H9 (cell line): ENCODE data around the gene NBDY. TPM values are rescaled to one million over a fixed set of nuclear protein-coding genes. Genes with fewer than 3 reads are reported as not detected.

Experiments used
- DNase-seq: peaks from one replicate; pipeline ENCODE4 v3.0.0-alpha.2; 2017
- H2AFZ ChIP-seq: one replicate; pipeline ENCODE4 v1.6.1; 2013; ENCODE audit warnings: mild to moderate bottlenecking, low read length, control low read depth, moderate library complexity
- H2AK5ac ChIP-seq: 2 replicates; pipeline ENCODE4 v1.6.1; 2013; ENCODE audit warnings: low read length, control low read depth, mixed read lengths; ENCODE audit not compliant: insufficient read length
- H2BK120ac ChIP-seq: one replicate; pipeline ENCODE4 v1.6.1; 2013; ENCODE audit warnings: low read depth, mild to moderate bottlenecking, low read length, control low read depth, inconsistent platforms; ENCODE audit not compliant: poor library complexity, severe bottlenecking
- H2BK12ac ChIP-seq: 2 replicates; pipeline ENCODE4 v1.6.1; 2013; ENCODE audit warnings: low read length, control low read depth, mixed read lengths, low read depth; ENCODE audit not compliant: insufficient read length
- H2BK15ac ChIP-seq: 2 replicates; pipeline ENCODE4 v1.6.1; 2013; ENCODE audit warnings: low read depth, low read length, control low read depth
- H2BK20ac ChIP-seq: one replicate; pipeline ENCODE4 v1.6.1; 2013; ENCODE audit warnings: low read depth, mild to moderate bottlenecking, low read length, control low read depth, inconsistent platforms; ENCODE audit not compliant: poor library complexity, severe bottlenecking
- H2BK5ac ChIP-seq: 2 replicates; pipeline ENCODE4 v1.6.1; 2013; ENCODE audit warnings: low read length, control low read depth, mixed read lengths; ENCODE audit not compliant: insufficient read length
- H3K14ac ChIP-seq: 2 replicates; pipeline ENCODE4 v1.6.1; 2013; ENCODE audit warnings: low read length, control low read depth; ENCODE audit not compliant: insufficient read depth
- H3K18ac ChIP-seq: 2 replicates; pipeline ENCODE4 v1.6.1; 2013; ENCODE audit warnings: low read depth, mild to moderate bottlenecking, mixed read lengths, low read length, control low read depth; ENCODE audit not compliant: insufficient read length
- H3K23ac ChIP-seq: 2 replicates; pipeline ENCODE4 v1.6.1; 2013; ENCODE audit warnings: low read length, control low read depth, mixed read lengths, low read depth; ENCODE audit not compliant: insufficient read length
- H3K23me2 ChIP-seq: 2 replicates; pipeline ENCODE4 v1.6.1; 2013; ENCODE audit warnings: low read depth, mild to moderate bottlenecking, mixed read lengths, low read length, control low read depth; ENCODE audit not compliant: insufficient read length, poor library complexity, severe bottlenecking
- H3K27ac ChIP-seq: 2 replicates; pipeline ENCODE4 v1.5.1; 2013; ENCODE audit warnings: low read length, control low read depth, mixed read lengths, low read depth; ENCODE audit not compliant: insufficient read length
- H3K27me3 ChIP-seq: 2 replicates; pipeline ENCODE4 v1.6.1; 2013; ENCODE audit warnings: low read length, control low read depth, inconsistent platforms; ENCODE audit not compliant: insufficient read depth
- H3K4ac ChIP-seq: 2 replicates; pipeline ENCODE4 v1.6.1; 2013; ENCODE audit warnings: low read depth, mild to moderate bottlenecking, control low read depth, inconsistent platforms, low read length, moderate library complexity
- H3K4me1 ChIP-seq: 2 replicates; pipeline ENCODE4 v1.6.1; 2013; ENCODE audit warnings: low read length, control low read depth, inconsistent platforms; ENCODE audit not compliant: insufficient read depth
- H3K4me2 ChIP-seq: 2 replicates; pipeline ENCODE4 v1.6.1; 2013; ENCODE audit warnings: low read length, control low read depth, mixed read lengths; ENCODE audit not compliant: insufficient read length, insufficient read depth
- H3K56ac ChIP-seq: 2 replicates; pipeline ENCODE4 v1.6.1; 2013; ENCODE audit warnings: low read depth, mild to moderate bottlenecking, mixed read lengths, low read length, control low read depth; ENCODE audit not compliant: insufficient read length
- H3K79me1 ChIP-seq: 2 replicates; pipeline ENCODE4 v1.6.1; 2013; ENCODE audit warnings: low read depth, mild to moderate bottlenecking, moderate library complexity, low read length, control low read depth, inconsistent platforms; ENCODE audit not compliant: insufficient read depth, poor library complexity, severe bottlenecking
- H3K79me2 ChIP-seq: 2 replicates; pipeline ENCODE4 v1.6.1; 2013; ENCODE audit warnings: low read length, control low read depth, inconsistent platforms; ENCODE audit not compliant: insufficient read depth
- H3K9ac ChIP-seq: 2 replicates; pipeline ENCODE4 v1.6.1; 2013; ENCODE audit warnings: low read length, control low read depth, mixed read lengths; ENCODE audit not compliant: insufficient read length; ENCODE audit errors: extremely low read depth
- H3K9me3 ChIP-seq: one replicate; pipeline ENCODE4 v1.6.1; 2013; ENCODE audit warnings: low read depth, low read length, inconsistent platforms; ENCODE audit not compliant: control insufficient read depth
- H3T11ph ChIP-seq: one replicate; pipeline ENCODE4 v1.6.1; 2013; ENCODE audit warnings: mild to moderate bottlenecking, low read length, control low read depth, inconsistent platforms
- H4K20me1 ChIP-seq: one replicate; pipeline ENCODE4 v1.6.1; 2013; ENCODE audit not compliant: control insufficient read depth, insufficient read length, insufficient read depth
- H4K5ac ChIP-seq: 2 replicates; pipeline ENCODE4 v1.6.1; 2013; ENCODE audit warnings: low read depth, mild to moderate bottlenecking, mixed read lengths, low read length, control low read depth; ENCODE audit not compliant: insufficient read length
- H4K8ac ChIP-seq: replicated peaks from 2 replicates; pipeline ENCODE4 v1.6.1; 2013; ENCODE audit warnings: low read length, control low read depth, mixed read lengths, low read depth; ENCODE audit not compliant: insufficient read length
- H4K91ac ChIP-seq: 2 replicates; pipeline ENCODE4 v1.6.1; 2013; ENCODE audit warnings: low read depth, mild to moderate bottlenecking, moderate library complexity, mixed read lengths, low read length, control low read depth; ENCODE audit not compliant: insufficient read length
- H3K27ac Mint-ChIP-seq, 3 experiments: 2 replicates in 2 of 3; 3 replicates in 1 of 3; pipeline ENCODE4 v1.8.0; 2020 to 2021; ENCODE audit warnings: mixed read lengths in 3 of 3, mild to moderate bottlenecking in 1 of 3, moderate library complexity in 1 of 3
- H3K27me3 Mint-ChIP-seq: 2 replicates; pipeline ENCODE4 v1.8.0; 2021; ENCODE audit warnings: low read depth, mild to moderate bottlenecking, moderate library complexity, mixed read lengths
- H3K36me3 Mint-ChIP-seq, 3 experiments: 2 replicates in 2 of 3; 3 replicates in 1 of 3; pipeline ENCODE4 v1.8.0; 2020 to 2021; ENCODE audit warnings: low read depth in 3 of 3, mixed read lengths in 3 of 3; ENCODE audit not compliant: insufficient read depth in 1 of 3
- H3K4me1 Mint-ChIP-seq, 2 experiments: 2 replicates each; pipeline ENCODE4 v1.8.0; 2020; ENCODE audit warnings: mixed read lengths in 2 of 2
- H3K4me3 Mint-ChIP-seq, 2 experiments: 2 replicates in 1 of 2; 3 replicates in 1 of 2; pipeline ENCODE4 v1.8.0; 2020 to 2021; ENCODE audit warnings: mild to moderate bottlenecking in 2 of 2, mixed read lengths in 2 of 2, moderate library complexity in 1 of 2
- H3K9me3 Mint-ChIP-seq, 2 experiments: 2 replicates in 1 of 2; 3 replicates in 1 of 2; pipeline ENCODE4 v1.8.0; 2020; ENCODE audit warnings: mild to moderate bottlenecking in 2 of 2, mixed read lengths in 2 of 2, moderate library complexity in 1 of 2
- WGBS: extraction: QIAGEN DNeasy Blood & Tissue Kit; methylation state at CpG from one replicate; pipeline ENCODE4 v1.1.7; 2013; ENCODE audit warnings: missing lambda C conversion rate, low lambda C conversion rate, mixed read lengths; ENCODE audit not compliant: insufficient read length; ENCODE audit errors: extremely low coverage; 5-methylcytosine and 5-hydroxymethylcytosine counted together
- total RNA-seq: library from RNA; stranded (reverse); gene quantifications from 2 replicates; pipeline ENCODE4 v1.2.1, GENCODE V29; 2021
- TF ChIP-seq, protein P1 (sequence below): fragments of 200-600 bp; sonication (generic); conservative IDR thresholded peaks from 3 replicates; pipeline ENCODE4 v1.8.0; 2021; ENCODE audit warnings: antibody characterized with exemption, mild to moderate bottlenecking

The NBDY gene
- total RNA-seq, 1 experiment from 2014 or later: 62.5 TPM

DNA sequence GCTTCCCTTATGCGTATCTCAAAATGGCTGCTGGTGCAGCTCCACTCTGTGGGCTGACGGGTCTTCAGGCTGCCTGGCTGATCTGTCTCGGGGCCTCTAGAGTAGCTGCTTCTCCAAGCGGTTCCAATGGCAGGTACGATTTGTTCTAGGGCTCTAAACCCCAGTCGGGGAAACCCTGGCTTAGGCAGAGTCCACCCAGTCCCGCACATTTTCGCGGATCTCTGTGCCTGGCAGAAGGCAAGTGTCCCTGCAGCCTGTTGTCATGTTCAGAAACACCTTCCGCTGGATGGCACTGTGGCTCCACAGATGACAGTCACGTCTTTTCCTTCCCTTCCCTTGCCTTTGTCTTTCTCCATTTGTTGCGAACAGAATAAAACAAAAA, 54.4 kb downstream of the NBDY start:
- no peak overlapping the region for H3K56ac ChIP-seq
- TF ChIP-seq, protein P1, sequence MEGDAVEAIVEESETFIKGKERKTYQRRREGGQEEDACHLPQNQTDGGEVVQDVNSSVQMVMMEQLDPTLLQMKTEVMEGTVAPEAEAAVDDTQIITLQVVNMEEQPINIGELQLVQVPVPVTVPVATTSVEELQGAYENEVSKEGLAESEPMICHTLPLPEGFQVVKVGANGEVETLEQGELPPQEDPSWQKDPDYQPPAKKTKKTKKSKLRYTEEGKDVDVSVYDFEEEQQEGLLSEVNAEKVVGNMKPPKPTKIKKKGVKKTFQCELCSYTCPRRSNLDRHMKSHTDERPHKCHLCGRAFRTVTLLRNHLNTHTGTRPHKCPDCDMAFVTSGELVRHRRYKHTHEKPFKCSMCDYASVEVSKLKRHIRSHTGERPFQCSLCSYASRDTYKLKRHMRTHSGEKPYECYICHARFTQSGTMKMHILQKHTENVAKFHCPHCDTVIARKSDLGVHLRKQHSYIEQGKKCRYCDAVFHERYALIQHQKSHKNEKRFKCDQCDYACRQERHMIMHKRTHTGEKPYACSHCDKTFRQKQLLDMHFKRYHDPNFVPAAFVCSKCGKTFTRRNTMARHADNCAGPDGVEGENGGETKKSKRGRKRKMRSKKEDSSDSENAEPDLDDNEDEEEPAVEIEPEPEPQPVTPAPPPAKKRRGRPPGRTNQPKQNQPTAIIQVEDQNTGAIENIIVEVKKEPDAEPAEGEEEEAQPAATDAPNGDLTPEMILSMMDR: no peak
- no peak overlapping the region for H3K4me3 Mint-ChIP-seq
- DNase-seq: peak; percentile 43
- no peaks in the 10 kb centered on the region for H3K4me1 ChIP-seq
- no peak overlapping the region for H2BK15ac ChIP-seq
- no peaks in the 10 kb centered on the region for H3K79me1 ChIP-seq
- no peak overlapping the region for H2BK120ac ChIP-seq
- H3K9me3 ChIP-seq: no peaks in the 10 kb centered on the region
- H3K79me2 ChIP-seq: no peaks in the 10 kb centered on the region
- H2AK5ac ChIP-seq: no peak overlapping the region
- no peak overlapping the region for H4K8ac ChIP-seq
- no peak overlapping the region for H3K27ac ChIP-seq
- H3K27me3 ChIP-seq: no peaks in the 10 kb centered on the region
- H2BK12ac ChIP-seq: no peak overlapping the region
- no CpG with 5 or more reads among the region's 12 CpGs for WGBS
- H3T11ph ChIP-seq: no peak overlapping the region
- no peak overlapping the region for H3K4ac ChIP-seq
- no peak overlapping the region for H3K14ac ChIP-seq
- no peak overlapping the region for H4K5ac ChIP-seq
- H3K23me2 ChIP-seq: no peaks in the 10 kb centered on the region
- no peak overlapping the region for H3K18ac ChIP-seq
- H2AFZ ChIP-seq: no peak overlapping the region
- peaks cover 15 to 45% (median 38%) of the 10 kb centered on the region in 3 experiments for H3K36me3 Mint-ChIP-seq
- H3K4me2 ChIP-seq: no peak overlapping the region
- H3K27me3 Mint-ChIP-seq: peaks cover 3% of the 10 kb centered on the region; the same call in 1 of the 2 replicates
- H3K27ac Mint-ChIP-seq: peak overlapping the region in 2 of 3 experiments; percentile 3 to 87; a peak in 3 of 7 replicates
- H4K20me1 ChIP-seq: no peaks in the 10 kb centered on the region
- peaks cover 59 to 67% of the 10 kb centered on the region in 2 experiments for H3K9me3 Mint-ChIP-seq
- no peak overlapping the region for H4K91ac ChIP-seq
- H3K23ac ChIP-seq: no peak overlapping the region
- no peak overlapping the region for H2BK20ac ChIP-seq
- no peak overlapping the region for H2BK5ac ChIP-seq
- H3K4me1 Mint-ChIP-seq: peaks cover 0 to 5% of the 10 kb centered on the region in 2 experiments; a peak in 3 of 4 replicates
- H3K9ac ChIP-seq: no peak overlapping the region
